Transverse colon (tissue), 3 donors: ENCODE measurements around the gene FIG4.

Experiments used
- CTCF ChIP-seq, 5 experiments: fragments of 200-600 bp in 3 of 5; fragments of 450-650 bp in 2 of 5; sonication (generic) in 3 of 5; IDR thresholded peaks; 1 replicate in 2 of 5; 2 replicates in 3 of 5; pipeline ENCODE4 v1.5.1; 2016 to 2017; ENCODE audit warnings: antibody characterized with exemption in 5 of 5, inconsistent platforms in 3 of 5, mild to moderate bottlenecking in 2 of 5, moderate library complexity in 1 of 5
- EP300 ChIP-seq: sonication (generic); formaldehyde crosslinking; IDR thresholded peaks from one replicate; pipeline ENCODE4 v1.6.1; 2017; ENCODE audit warnings: antibody characterized with exemption, low read depth

DNA sequence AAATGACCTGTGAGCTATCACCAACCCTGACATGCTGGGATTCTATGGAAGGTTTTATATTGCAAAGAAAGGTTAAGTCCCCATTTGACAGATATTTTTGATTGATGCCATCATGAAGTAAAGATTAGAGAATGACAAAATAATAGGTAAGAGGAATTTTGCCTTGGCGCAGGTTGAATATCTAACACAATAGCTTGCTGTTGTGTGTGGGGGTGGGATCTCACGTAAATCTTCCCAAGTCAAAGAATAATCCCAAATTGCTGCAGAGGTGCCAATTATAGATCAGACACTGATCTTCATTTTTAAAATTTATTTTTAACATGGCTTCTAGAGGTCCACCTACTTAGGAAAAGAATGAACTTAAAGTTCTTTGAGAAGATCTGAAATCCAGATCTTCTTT lies 135.5 kb downstream of the FIG4 start:
- TF ChIP-seq EP300 = no peak
- no peak for TF ChIP-seq CTCF (IDR thresholded peaks at IDR 0.05)
